HepG2 (cell line): ENCODE results near the gene KLHL17.

Experiments used
- JUNB ChIP-seq: sonication (generic); formaldehyde crosslinking; IDR thresholded peaks from 2 replicates; pipeline ENCODE4 v1.8.0; 2022; ENCODE audit warnings: missing genetic modification reagents, mild to moderate bottlenecking, borderline replicate concordance
- PBX3 ChIP-seq: sonication (generic); formaldehyde crosslinking; IDR thresholded peaks from 2 replicates; pipeline ENCODE4 v1.8.1; 2023; ENCODE audit warnings: missing genetic modification reagents, inconsistent platforms, borderline replicate concordance
- POLR2AphosphoS5 ChIP-seq: IDR thresholded peaks from 2 replicates; pipeline ENCODE4 v1.6.1; 2012; ENCODE audit warnings: low read depth, low read length
- TBP ChIP-seq: sonication (generic); formaldehyde crosslinking; IDR thresholded peaks from 2 replicates; pipeline ENCODE4 v1.5.0; 2020; ENCODE audit warnings: missing genetic modification reagents
- TMF1 ChIP-seq: sonication (generic); formaldehyde crosslinking; IDR thresholded peaks from 2 replicates; pipeline ENCODE4 v1.8.1; 2022; ENCODE audit warnings: low read depth, missing genetic modification reagents
- TRAFD1 ChIP-seq: sonication (generic); formaldehyde crosslinking; IDR thresholded peaks from 2 replicates; pipeline ENCODE4 v1.5.1; 2020; ENCODE audit warnings: missing genetic modification reagents, mild to moderate bottlenecking, borderline replicate concordance

- TF ChIP-seq POLR2AphosphoS5 (no peak), PBX3 (CRISPR knock-in tag) (no peak), TRAFD1 (CRISPR knock-in tag) (no peak), TMF1 (CRISPR knock-in tag) (no peak), JUNB (no peak), TBP (CRISPR knock-in tag) (no peak)
These were observed 14.4 kb downstream of the KLHL17 start for GRCh38 chr1:974687-975328.
